ENCODE data around the gene MED20.
A peak's percentile ranks its signal among the peaks of the same experiment; 100 is the strongest.

The MED20 gene

GRCh38 chr6:41939848-41940758 lies 19.2 kb upstream of the MED20 start:
- Histone ChIP-seq H3K36me3 (ENCODE audit: control insufficient read depth, low read depth, low read length) (peaks cover 3% of the 10 kb centered on the region), H3K4me3 (ENCODE audit: low read length) (peak overlapping the region; percentile 53), H3K4me1 (ENCODE audit: control insufficient read depth, low read depth, low read length) (peaks cover 31% of the 10 kb centered on the region), H3K9ac (ENCODE audit: low read length) (no peak overlapping the region), H3K9me3 (ENCODE audit: control insufficient read depth, low read depth, low read length) (no peaks in the 10 kb centered on the region), H3K27ac (ENCODE audit: low read length) (no peak overlapping the region), H3K27me3 (ENCODE audit: control insufficient read depth, insufficient read depth, low read length) (peaks cover 6% of the 10 kb centered on the region)

DNA sequence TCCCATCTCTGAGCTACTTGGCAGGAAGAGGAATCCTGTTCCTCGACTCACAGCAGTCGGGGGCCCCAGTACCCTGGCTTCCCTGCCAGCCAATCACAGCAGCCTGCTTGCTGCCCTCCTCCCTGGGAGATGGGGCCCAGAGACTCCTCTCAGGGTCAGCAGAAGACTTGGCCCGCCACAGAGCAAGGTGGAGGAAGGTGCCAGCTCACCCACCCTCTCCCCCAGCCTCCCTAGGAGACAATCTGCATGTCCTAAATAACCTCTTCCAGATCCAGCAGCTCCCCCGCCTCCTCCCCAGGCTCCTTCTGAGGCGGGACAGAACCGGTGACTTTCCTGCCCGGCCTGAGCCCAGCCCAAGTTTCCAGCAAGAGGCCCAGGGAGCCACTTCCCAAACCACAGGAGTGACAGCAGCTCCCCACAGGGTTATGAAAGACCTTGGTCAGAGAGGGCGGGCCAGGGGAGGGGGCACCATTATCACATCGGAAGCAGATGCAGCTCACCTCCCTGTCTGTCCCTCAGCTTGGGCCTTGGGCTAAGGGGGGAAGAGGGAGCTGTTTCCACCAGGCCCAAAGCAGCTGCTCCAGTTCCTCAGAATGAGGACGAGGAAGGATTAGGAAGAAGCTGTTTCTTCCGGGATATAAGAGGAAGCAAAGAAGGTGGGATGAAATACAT lies 18.4 kb upstream of the MED20 start:
- Histone ChIP-seq H3K27ac (ENCODE audit: low read length) (no peak overlapping the region), H3K27me3 (ENCODE audit: control insufficient read depth, insufficient read depth, low read length) (peaks cover 6% of the 10 kb centered on the region), H3K4me3 (ENCODE audit: low read length) (peak overlapping the region; percentile 53), H3K4me1 (ENCODE audit: control insufficient read depth, low read depth, low read length) (peaks cover 31% of the 10 kb centered on the region), H3K9me3 (ENCODE audit: control insufficient read depth, low read depth, low read length) (no peaks in the 10 kb centered on the region), H3K9ac (ENCODE audit: low read length) (no peak overlapping the region), H3K36me3 (ENCODE audit: control insufficient read depth, low read depth, low read length) (peaks cover 11% of the 10 kb centered on the region)

DNA sequence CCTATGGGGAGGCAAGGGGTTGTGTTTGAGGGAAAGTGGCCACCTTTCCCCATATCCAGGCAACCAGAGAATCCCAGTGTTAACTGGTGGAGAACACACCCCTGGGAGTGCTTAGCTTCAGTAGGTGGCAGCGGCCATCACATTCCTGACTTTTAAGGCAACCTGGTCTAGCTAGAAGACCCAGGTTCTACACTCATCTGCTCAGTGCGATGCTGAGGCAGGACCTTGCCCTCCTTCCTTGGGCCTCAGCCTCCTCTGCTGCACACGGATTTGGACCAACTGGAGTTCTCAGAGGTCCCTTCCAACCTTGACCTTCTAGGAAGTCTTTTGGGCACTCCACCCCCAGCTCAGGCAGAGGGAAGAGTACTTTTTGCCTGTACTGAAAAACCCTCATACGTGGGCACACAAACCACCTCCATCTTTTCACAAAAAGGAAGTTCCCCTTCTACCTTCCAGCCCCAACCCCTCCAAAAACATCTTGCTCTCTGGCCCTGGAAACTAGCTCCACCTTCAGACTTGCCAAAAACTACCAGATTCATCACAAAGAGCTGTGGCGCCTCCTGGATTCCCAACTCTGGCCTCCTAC lies 17.7 kb upstream of the MED20 start:
- H3K4me1 ChIP-seq (ENCODE audit: control insufficient read depth, low read depth, low read length) = peaks cover 31% of the 10 kb centered on the region
- no peak overlapping the region for H3K9ac ChIP-seq (ENCODE audit: low read length)
- peaks cover 15% of the 10 kb centered on the region for H3K36me3 ChIP-seq (ENCODE audit: control insufficient read depth, low read depth, low read length)
- H3K4me3 ChIP-seq (ENCODE audit: low read length) = peak overlapping the region; percentile 53
- no peak overlapping the region for H3K27ac ChIP-seq (ENCODE audit: low read length)
- peaks cover 6% of the 10 kb centered on the region for H3K27me3 ChIP-seq (ENCODE audit: control insufficient read depth, insufficient read depth, low read length)
- H3K9me3 ChIP-seq (ENCODE audit: control insufficient read depth, low read depth, low read length) = no peaks in the 10 kb centered on the region

DNA sequence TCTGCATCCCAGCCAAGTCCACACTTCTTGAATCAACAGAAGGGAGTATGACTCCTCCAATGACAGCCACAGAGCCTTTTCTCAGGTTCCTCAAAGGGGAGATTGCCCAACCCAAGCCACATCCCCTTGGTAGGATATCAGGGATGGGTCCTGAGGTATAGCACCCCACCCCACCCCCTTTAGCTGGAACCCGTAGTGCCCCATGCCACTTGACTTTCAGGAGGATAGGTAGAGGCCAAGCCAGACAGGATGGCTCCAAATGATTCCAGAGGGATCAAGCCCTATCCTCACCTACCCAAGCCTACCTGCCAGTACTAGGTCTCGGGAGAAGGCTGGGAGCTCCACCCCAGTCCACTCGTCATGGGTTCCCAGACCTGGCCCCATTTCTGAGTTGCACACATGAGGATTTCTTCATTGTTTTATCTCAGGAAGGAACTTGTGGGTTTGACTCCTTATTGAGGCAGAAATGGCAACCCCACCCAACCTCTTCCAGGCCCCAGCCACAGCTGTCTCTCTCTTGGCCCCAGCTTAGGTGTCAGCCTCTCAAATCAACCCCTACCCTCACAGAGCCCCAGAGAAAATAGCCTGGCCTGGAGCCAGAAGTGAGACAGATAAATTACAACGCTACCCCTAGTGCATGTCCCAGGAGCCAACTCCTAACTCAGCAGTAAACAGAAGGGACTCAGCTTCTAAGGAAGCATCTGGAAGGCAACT lies 17.1 kb upstream of the MED20 start:
- H3K36me3 ChIP-seq (ENCODE audit: control insufficient read depth, low read depth, low read length) = peaks cover 21% of the 10 kb centered on the region
- peaks cover 31% of the 10 kb centered on the region for H3K4me1 ChIP-seq (ENCODE audit: control insufficient read depth, low read depth, low read length)
- H3K27me3 ChIP-seq (ENCODE audit: control insufficient read depth, insufficient read depth, low read length) = peaks cover 6% of the 10 kb centered on the region
- H3K9ac ChIP-seq (ENCODE audit: low read length) = no peak overlapping the region
- H3K27ac ChIP-seq (ENCODE audit: low read length) = no peak overlapping the region
- H3K4me3 ChIP-seq (ENCODE audit: low read length) = no peak overlapping the region
- H3K9me3 ChIP-seq (ENCODE audit: control insufficient read depth, low read depth, low read length) = no peaks in the 10 kb centered on the region

- peaks cover 30% of the 10 kb centered on the region for H3K4me1 ChIP-seq (ENCODE audit: control insufficient read depth, low read depth, low read length)
- peaks cover 6% of the 10 kb centered on the region for H3K27me3 ChIP-seq (ENCODE audit: control insufficient read depth, insufficient read depth, low read length)
- H3K9me3 ChIP-seq (ENCODE audit: control insufficient read depth, low read depth, low read length) = no peaks in the 10 kb centered on the region
- H3K36me3 ChIP-seq (ENCODE audit: control insufficient read depth, low read depth, low read length) = peaks cover 26% of the 10 kb centered on the region
- H3K9ac ChIP-seq (ENCODE audit: low read length) = no peak overlapping the region
- no peak overlapping the region for H3K27ac ChIP-seq (ENCODE audit: low read length)
- H3K4me3 ChIP-seq (ENCODE audit: low read length) = no peak overlapping the region
Observed at GRCh38 chr6:41937472-41937860, 16.5 kb upstream of the MED20 start.

- peaks cover 24% of the 10 kb centered on the region for H3K4me1 ChIP-seq (ENCODE audit: control insufficient read depth, low read depth, low read length)
Observed at GRCh38 chr6:41936073-41936837, 15.3 kb upstream of the MED20 start.

GRCh38 chr6:41935685-41936072 lies 14.7 kb upstream of the MED20 start:
- Histone ChIP-seq H3K4me1 (ENCODE audit: control insufficient read depth, low read depth, low read length) (peaks cover 24% of the 10 kb centered on the region), H3K9me3 (ENCODE audit: control insufficient read depth, low read depth, low read length) (no peaks in the 10 kb centered on the region), H3K4me3 (ENCODE audit: low read length) (no peak overlapping the region), H3K9ac (ENCODE audit: low read length) (no peak overlapping the region), H3K27me3 (ENCODE audit: control insufficient read depth, insufficient read depth, low read length) (peaks cover 6% of the 10 kb centered on the region), H3K36me3 (ENCODE audit: control insufficient read depth, low read depth, low read length) (peaks cover 44% of the 10 kb centered on the region), H3K27ac (ENCODE audit: low read length) (no peak overlapping the region)

More at GRCh38 chr6:41936073-41936837, 15.3 kb upstream of the MED20 start:
- Histone ChIP-seq H3K27me3 (ENCODE audit: control insufficient read depth, insufficient read depth, low read length) (peaks cover 6% of the 10 kb centered on the region), H3K27ac (ENCODE audit: low read length) (no peak overlapping the region), H3K9ac (ENCODE audit: low read length) (no peak overlapping the region), H3K36me3 (ENCODE audit: control insufficient read depth, low read depth, low read length) (peaks cover 38% of the 10 kb centered on the region), H3K4me3 (ENCODE audit: low read length) (no peak overlapping the region), H3K9me3 (ENCODE audit: control insufficient read depth, low read depth, low read length) (no peaks in the 10 kb centered on the region)

GRCh38 chr6:41935193-41935574 lies 14.2 kb upstream of the MED20 start:
- Histone ChIP-seq H3K27me3 (ENCODE audit: control insufficient read depth, insufficient read depth, low read length) (peaks cover 4% of the 10 kb centered on the region), H3K4me3 (ENCODE audit: low read length) (no peak overlapping the region), H3K9ac (ENCODE audit: low read length) (no peak overlapping the region), H3K4me1 (ENCODE audit: control insufficient read depth, low read depth, low read length) (peaks cover 23% of the 10 kb centered on the region), H3K9me3 (ENCODE audit: control insufficient read depth, low read depth, low read length) (no peaks in the 10 kb centered on the region), H3K27ac (ENCODE audit: low read length) (no peak overlapping the region), H3K36me3 (ENCODE audit: control insufficient read depth, low read depth, low read length) (peaks cover 49% of the 10 kb centered on the region)

DNA sequence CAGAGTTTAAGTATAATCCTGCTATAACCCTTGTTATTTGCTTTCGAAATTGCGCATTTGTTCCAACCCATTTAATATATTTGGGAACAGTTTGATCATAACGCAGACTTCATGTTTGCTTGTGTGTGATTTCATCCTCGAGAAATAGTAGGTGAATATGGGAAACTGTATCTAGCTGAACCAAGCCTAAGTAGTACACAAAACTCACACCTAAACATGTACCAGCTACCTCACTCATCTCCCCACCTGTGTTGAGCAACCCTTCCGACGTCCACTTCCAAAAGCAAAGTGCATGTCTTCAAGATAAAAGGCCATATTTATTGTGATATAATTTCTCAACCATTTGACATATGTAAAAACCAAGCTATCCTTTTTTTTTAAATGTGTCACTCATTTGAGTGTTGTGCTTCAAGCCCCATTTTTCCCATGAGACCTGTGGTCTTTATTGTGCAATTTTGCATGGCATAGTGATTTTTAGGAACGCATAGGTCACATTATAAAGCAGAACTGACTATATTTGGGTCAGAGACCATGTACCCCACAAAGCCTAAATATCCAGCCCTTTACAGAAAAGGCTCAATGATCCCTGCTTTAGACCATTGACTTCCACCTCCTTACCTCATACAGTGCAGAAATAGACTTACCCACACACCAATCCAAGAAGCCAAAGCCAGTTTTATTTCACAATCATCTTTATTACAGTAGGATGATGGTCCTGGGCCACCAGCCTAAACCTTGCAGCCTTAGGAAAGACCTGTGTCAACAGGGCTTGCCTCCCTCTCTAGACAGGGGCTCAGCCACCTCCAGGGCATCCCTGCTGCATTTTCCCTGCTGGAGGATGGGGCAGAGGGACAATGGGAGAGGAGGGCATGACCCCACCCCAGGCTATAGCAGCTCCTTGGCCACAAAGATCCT lies 13.6 kb upstream of the MED20 start:
- Histone ChIP-seq H3K36me3 (ENCODE audit: control insufficient read depth, low read depth, low read length) (peaks cover 56% of the 10 kb centered on the region), H3K9ac (ENCODE audit: low read length) (no peak overlapping the region), H3K9me3 (ENCODE audit: control insufficient read depth, low read depth, low read length) (no peaks in the 10 kb centered on the region), H3K4me3 (ENCODE audit: low read length) (no peak overlapping the region), H3K4me1 (ENCODE audit: control insufficient read depth, low read depth, low read length) (peaks cover 16% of the 10 kb centered on the region), H3K27ac (ENCODE audit: low read length) (no peak overlapping the region), H3K27me3 (ENCODE audit: control insufficient read depth, insufficient read depth, low read length) (no peaks in the 10 kb centered on the region)

DNA sequence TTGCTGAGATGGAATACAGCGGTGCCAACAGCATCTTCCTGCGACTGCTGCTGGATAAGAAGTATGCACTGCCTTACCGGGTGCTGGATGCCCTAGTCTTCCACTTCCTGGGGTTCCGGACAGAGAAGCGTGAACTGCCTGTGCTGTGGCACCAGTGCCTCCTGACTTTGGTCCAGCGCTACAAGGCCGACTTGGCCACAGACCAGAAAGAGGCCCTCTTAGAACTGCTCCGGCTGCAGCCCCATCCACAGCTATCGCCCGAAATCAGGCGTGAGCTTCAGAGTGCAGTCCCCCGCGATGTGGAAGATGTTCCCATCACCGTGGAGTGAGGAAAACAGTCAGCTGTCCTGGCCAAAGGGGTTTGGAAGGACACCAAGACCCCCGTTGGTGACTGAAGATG lies 11.4 kb upstream of the MED20 start:
- Histone ChIP-seq H3K4me3 (ENCODE audit: low read length) (no peak overlapping the region), H3K27ac (ENCODE audit: low read length) (no peak overlapping the region), H3K36me3 (ENCODE audit: control insufficient read depth, low read depth, low read length) (peaks cover 77% of the 10 kb centered on the region), H3K9me3 (ENCODE audit: control insufficient read depth, low read depth, low read length) (no peaks in the 10 kb centered on the region), H3K4me1 (ENCODE audit: control insufficient read depth, low read depth, low read length) (peaks cover 3% of the 10 kb centered on the region), H3K27me3 (ENCODE audit: control insufficient read depth, insufficient read depth, low read length) (no peaks in the 10 kb centered on the region), H3K9ac (ENCODE audit: low read length) (no peak overlapping the region)
